Adrenal gland (tissue), 5 donors: ENCODE results near the gene RSU1.
"Not testable (repeated sequence)": the region's sequence is repeated elsewhere in the genome, so short reads cannot be mapped to it uniquely, and the experiment has no call there.

Source experiments
- POLR2A ChIP-seq, 2 donors: fragments of 450-650 bp; IDR thresholded peaks; one replicate each; pipeline ENCODE4 v1.6.1; 2017; ENCODE audit warnings: antibody characterized with exemption in 2 of 2, mild to moderate bottlenecking in 2 of 2, moderate library complexity in 1 of 2
- TF ChIP-seq, protein P1 (sequence below), 6 experiments: fragments of 450-650 bp in 4 of 6; fragments of 200-600 bp in 2 of 6; sonication (generic) in 1 of 6; IDR thresholded peaks; 1 replicate in 5 of 6; 2 replicates in 1 of 6; pipeline versions ENCODE4 v1.5.1 to v1.8.0; 2016 to 2021; ENCODE audit warnings: antibody characterized with exemption in 6 of 6, mild to moderate bottlenecking in 2 of 6, moderate library complexity in 1 of 6
- donor health status: DM: no; HTN: no; CAD: no.

DNA sequence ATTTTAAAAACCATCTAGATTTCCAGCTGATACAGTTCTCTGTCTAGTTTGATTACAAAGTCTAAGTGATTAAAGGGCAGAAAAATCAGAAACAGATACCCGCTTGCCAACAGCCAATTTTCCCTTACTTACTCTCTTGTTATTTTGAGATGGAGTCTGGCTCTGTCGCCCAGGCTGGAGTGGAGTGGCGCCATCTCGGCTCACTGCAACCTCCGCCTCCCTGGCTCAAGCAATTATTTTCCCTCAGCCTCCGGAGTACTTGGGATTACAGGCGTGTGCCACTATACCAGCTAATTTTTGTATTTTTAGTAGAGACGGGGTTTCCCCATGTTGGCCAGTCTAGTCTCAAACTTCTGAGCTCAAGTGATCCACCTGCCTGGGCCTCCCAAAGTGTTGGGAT lies 10.2 kb upstream of the RSU1 start:
- TF ChIP-seq POLR2A (IDR thresholded peaks at IDR 0.05), result not testable (repeated sequence)
- TF ChIP-seq, protein P1, sequence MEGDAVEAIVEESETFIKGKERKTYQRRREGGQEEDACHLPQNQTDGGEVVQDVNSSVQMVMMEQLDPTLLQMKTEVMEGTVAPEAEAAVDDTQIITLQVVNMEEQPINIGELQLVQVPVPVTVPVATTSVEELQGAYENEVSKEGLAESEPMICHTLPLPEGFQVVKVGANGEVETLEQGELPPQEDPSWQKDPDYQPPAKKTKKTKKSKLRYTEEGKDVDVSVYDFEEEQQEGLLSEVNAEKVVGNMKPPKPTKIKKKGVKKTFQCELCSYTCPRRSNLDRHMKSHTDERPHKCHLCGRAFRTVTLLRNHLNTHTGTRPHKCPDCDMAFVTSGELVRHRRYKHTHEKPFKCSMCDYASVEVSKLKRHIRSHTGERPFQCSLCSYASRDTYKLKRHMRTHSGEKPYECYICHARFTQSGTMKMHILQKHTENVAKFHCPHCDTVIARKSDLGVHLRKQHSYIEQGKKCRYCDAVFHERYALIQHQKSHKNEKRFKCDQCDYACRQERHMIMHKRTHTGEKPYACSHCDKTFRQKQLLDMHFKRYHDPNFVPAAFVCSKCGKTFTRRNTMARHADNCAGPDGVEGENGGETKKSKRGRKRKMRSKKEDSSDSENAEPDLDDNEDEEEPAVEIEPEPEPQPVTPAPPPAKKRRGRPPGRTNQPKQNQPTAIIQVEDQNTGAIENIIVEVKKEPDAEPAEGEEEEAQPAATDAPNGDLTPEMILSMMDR (IDR thresholded peaks at IDR 0.05), result not testable (repeated sequence)
